ENCODE results near the gene OSBPL3.

OSBPL3 gene

DNA sequence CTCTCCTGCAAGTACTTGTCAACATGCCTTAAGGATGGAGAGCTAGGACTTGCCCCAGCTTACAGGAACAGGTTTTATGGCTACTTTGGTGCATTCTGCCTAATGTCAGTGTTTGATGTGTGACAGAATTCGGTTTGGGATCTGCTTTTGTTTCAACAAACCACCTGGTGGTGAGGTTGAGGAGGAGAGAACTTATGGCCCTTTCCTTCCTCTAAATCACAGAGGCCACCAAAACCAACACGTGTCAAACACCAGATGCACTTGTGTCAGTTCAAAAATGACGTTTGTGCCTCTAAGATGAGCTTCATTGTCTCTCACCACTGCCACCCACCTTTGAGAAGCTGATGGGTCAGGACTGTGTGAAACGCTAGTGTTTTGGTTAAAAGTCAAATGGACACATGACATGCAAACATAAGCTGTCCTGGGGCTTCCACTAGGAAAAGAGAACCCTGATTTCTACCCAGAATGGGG is 83.9 kb downstream of the OSBPL3 start:
- no peak for DNase-seq (ENCODE audit: low read depth in 2 of 2)

DNA sequence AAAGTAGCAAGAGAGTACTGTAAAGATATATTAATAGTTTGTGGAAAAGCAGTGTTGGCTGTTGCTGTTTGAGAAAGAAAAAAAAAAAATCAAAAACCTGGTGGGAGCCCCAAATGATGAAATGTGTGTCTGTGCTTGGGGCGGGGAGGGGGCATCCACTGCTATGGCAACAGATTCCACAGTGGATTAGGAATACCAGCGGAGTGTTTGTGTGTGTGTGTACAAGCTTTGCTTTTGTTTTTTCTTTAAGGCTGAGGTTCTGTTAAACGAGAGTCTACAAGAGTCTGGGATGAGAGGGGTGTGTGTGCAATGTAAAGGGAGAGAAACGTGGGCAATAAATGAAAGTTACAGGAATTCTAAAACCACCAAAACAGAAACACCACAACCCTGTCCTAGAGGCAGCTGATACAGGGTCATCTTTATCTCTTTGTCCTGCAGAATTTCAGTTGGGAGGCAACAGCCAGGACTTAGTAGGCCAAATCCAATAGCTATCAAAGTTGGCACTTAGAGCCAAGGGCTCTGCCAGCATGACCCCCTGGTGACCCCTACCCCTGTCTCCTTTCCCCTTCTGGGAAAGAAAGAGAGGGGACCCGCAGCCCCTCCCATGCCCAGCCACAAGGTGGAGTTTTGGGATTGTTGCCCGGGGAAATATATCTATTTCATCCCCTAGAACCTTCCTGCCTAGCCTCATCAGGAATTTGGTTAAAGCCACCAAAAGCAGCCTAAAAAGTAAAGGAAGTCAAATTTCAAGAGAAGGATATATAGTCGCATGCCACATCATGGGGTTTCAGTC is 85.4 kb downstream of the OSBPL3 start:
- DNase-seq (ENCODE audit: low read depth in 2 of 2): no peak

DNA sequence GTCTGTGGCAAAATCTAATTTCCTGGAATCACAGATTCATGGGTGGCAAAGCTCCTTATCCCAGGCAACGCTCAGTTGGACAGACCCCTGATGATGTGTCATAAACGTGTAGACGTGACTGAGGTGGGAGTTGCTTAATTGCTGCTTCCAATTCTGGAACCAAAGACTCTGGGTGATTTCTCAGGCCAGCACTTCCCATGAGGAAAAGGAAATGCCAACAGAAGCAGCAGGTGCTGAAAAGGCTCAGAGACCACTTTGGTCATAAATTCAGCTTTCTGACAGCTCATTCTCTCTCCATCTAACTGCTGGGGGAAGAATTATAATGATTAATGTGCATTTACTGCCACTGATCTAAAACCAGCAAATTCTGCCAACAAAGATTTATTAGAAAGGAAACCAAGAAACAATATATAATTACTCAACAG is 88.7 kb downstream of the OSBPL3 start:
- DNase-seq (ENCODE audit: low read depth in 2 of 2): no peak

DNA sequence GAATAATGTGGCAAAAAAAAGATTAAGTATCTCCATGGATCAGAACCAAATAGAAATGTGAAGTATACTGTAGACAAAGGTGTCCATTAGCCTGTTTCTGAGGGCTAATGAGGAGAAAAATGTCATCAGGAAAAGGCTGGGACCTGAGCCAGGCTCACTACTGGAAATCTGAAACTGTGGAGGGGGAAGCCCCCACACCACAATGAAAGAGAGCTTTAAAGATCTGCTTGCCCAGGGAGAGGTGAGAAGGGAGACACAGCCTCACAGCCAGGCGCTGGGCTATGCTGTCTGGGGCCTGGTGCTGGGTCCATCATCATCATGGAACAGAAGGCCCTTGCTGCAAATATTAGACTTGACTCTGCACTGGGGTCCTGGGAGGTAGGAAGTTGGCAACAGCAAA is 90.4 kb downstream of the OSBPL3 start:
- no peak for DNase-seq (ENCODE audit: low read depth in 2 of 2)

DNA sequence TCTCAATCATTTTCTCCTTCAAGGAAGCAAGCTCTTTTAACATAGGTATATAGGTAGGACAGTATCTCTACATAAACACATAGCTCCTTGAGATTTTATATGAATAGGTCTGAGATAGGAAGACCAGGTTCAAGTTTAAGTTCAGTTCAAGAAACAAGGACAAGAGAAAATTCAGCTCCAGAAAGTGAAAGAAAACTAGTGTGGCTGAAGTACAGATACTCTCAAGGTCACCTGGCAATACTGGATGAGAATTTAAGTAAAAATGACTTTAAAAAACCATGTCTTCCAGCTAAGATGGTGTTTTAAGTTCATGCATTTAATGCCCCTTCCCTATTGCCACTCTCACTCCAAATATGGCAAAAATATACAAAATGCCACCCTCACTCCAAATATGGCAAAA is 91.3 kb downstream of the OSBPL3 start:
- DNase-seq (ENCODE audit: low read depth in 2 of 2): no peak

DNA sequence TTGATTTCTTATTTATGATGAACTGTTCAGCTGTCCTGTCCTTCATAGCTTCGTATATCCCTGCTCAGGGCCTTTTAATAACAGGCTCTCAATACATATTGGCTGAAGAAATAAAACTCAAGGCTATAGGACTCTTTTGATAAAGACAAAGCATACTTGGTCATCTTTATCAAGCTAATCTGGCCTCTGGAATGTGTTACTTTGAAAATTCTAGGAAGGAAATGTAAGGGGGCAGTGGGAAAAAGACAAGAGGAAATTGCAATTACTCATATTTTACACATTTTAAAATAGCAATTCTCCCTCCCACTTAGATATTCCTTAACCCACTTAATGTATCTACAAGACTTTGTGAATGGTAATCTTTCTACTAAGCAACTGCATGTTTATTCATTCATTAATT is 94.3 kb downstream of the OSBPL3 start:
- DNase-seq (ENCODE audit: low read depth in 2 of 2): no peak

DNA sequence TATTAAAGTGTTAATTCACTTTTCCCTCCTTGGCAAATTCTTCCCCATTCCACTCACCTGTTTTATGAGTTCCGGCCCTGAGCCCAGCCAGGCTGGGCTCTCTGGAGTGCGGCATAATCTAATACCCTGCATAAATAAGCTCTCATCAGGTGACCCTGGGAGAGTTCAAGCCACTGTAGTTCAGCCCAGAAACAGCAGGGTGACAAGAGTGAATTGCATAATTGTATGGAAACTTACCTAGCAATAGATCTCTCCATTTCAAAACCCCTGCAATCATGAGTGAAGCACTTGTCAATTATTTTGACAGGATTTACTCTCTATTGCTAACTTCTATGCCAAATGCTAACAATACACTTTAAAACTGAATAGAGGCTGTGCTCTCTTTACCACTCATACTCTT is 94.7 kb downstream of the OSBPL3 start:
- DNase-seq (ENCODE audit: low read depth in 2 of 2): no peak

DNA sequence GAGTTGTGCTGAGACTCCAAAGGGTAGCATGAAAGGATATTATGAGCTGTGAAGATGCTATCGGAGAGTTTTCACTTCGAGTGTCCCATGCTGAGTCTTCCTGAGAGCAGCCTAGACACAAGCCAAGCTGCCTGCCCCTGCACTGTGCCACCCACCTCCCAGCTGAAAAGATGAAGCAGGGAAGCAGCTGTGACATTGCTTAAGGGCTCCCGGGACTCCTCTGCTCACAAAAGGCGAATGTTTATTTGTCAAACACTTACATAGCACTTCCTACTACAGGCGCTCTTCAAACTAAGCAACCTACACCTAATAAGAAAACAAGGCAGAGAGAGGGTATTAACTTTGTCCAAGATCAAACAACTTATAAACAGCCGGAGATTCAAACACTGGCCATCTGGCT is 95.6 kb downstream of the OSBPL3 start:
- DNase-seq (ENCODE audit: low read depth in 2 of 2): no peak

DNA sequence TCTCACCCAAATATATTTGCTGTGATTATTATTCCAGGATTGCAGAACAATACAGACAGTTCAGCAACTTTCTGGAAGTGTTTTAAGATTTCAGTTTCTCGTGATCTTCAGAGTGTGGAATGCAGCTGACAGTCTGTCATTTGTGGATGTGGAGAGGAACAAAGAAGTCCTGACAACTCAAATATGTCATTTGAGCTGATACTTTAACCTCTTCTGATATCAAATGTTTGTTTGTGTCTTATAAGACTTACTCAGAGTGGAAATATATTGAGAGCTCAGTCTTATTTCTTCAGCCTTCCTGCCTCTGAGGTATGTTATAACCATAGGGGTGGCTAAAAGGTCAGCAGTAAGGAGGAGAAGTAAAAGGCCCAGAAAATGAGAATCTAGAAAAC is 96.4 kb downstream of the OSBPL3 start:
- no peak for DNase-seq (ENCODE audit: low read depth in 2 of 2)

DNA sequence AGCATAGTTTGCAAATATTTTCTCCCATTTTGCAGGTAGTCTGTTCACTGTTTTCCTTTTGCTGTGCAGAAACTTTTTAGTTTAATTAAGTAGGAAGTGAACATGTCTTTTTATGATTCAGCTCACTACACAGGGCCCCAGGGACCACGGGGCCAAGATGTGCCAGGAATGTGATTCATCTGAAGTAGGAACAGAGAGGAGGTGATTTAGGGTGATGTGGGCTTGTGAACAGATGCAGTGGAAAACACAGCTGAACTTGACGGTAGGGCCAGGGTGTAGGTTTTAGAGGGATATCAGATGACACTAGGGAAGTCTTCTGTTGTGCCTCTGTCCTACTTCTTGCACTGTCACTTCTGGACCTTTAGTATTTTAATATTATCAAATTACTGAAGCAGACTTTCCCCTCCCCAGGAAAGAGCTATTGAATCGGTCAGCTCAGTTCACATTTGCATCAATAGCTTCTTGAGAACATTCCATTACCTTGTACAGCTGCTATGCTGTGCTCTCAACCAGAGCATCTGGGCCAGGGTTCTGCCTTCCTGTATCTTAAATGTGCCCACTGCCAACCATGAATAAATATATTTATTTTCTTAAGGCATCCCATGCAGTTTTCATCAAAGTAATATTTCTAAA is 96.9 kb downstream of the OSBPL3 start:
- no peak for DNase-seq (ENCODE audit: low read depth in 2 of 2)

DNA sequence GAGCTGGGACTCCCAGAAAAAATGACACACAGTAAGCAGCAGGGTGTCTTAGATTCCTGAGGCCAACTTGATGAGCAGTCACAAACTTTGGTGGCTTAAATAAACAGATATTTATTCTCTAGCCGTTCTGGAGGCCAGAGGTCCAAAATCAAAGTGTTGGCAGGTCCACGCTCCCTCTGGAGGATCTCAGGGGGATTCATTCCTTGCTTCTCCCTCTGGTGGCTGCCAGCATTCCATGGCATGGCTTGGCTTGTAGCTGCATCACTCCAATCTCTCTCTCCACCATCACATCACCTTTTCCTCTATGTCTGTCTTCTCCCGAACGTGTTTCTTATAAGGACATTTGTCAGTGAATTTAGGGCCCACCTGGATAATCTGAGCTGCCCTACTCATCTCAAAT is 98.4 kb downstream of the OSBPL3 start:
- no peak for DNase-seq (ENCODE audit: low read depth in 2 of 2)

DNA sequence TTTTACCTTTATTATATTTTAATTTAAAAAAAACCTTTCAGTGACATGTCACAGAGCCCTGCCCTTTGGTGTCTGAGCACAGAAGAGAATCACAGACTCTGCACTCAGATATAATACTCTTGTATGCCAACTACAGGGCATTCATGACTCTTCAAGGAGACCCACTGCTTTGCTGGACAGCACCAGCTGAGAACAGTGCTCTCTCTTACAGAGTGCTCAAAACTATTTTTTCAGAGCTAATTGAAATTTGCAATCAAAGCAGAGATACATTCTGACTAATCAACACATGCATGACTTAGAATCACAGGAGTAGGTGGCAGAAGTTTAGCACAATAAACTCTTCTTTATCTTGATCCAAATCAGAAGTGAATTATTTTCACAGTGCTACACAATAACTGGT is 99.1 kb downstream of the OSBPL3 start:
- DNase-seq (ENCODE audit: low read depth in 2 of 2): no peak

DNA sequence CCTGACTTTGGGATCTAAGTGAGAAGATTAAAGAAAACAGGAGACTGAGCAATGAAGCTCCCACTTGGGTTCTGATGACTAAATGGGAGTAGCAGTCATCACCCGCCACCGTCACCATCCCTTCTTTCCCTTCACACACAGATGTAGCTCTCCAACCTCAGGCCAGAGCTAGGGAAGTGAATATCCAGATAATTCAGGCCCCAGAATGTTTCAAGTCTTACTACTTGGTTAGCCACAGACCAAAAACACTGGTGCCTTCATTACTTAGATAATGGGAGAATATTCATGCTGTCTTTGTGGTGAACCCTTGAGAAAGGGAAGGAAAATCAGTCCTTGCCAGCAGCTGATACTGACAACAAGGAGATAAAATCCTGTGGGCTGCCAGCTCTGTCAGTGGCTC is 100.7 kb downstream of the OSBPL3 start:
- no peak for DNase-seq (ENCODE audit: low read depth in 2 of 2)

DNA sequence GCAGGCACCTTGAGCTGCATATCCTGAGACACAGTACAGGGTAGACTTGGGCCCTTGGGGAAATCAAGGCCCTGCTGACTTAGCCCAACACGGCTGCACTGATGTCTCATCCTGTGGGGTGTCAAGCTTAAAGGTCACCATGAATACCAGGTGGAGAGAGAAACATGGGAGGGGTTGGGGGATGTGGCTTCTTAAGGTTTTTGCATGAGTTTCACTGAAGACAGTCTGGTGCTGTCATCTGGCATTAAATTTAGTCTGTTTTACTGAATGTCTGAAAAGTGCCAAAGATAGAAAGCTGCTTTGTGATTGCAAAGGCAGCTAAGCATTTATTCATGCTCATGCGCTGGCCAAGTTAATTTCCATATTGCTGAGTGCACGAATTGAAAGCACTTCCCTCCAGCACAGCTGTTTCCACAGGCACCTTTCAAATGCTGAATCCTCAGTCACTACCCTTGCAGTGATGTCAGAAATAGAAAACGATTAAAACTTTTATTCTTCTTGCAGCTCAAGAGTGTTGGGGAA is 102.1 kb downstream of the OSBPL3 start:
- no peak for DNase-seq (ENCODE audit: low read depth in 2 of 2)

DNA sequence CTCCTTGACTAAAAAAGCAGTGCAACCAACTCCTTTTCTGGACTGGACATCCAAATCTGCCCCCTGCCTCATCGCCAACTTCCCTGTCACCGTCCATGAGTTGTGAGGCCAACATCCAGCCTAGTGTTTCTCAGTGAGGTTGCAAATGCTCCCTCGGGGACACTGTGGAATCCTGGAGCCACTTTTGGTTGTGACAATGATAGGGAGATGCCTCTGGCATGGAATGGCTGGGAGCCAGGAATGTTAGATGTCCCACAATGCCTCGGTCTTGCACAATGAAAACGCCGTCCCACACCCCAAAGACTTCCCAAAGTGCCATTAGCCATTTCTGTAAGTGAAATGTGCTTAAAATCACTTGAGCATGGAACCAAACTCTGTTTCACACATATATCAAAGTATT is 105.2 kb downstream of the OSBPL3 start:
- DNase-seq (ENCODE audit: low read depth in 2 of 2): no peak

DNA sequence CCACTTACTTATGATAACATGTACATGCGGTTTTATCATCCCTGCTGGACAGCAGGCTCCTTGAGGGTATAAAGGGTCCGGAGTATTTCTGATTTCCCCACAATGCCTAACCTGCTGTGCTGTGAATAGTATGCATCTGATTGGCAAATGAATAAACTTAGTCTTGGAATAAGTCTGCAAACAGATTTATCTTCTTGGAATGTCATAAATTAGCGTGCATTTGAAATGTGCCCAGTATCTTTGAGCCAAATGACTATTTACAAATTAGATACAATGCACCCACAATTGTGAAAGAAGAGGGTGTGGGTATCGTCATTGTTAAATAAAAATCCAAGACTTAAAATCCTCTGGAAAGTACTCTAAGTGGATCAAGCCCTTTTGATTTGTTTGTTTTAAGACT is 106.0 kb downstream of the OSBPL3 start:
- DNase-seq (ENCODE audit: low read depth in 2 of 2): no peak

DNA sequence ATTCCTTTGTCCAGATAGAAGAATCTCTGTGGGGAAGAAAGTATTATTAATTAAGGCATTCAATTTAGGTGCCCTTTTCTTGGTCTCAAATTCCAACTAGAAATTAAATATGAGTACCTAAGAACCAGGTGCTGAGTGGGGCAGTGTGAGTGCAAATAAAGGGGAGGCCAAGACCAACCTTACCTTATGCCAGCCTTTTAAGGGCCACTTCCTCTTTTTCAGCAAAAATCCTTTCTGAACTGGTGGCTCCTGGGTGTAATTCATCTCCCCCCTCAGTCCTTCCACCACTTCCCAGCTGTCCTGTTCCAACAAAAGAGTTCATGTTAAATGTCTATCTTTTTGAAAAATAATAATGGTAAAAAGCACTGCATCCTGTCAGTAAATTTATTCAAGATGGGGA is 108.2 kb downstream of the OSBPL3 start:
- DNase-seq (ENCODE audit: low read depth in 2 of 2): no peak

DNA sequence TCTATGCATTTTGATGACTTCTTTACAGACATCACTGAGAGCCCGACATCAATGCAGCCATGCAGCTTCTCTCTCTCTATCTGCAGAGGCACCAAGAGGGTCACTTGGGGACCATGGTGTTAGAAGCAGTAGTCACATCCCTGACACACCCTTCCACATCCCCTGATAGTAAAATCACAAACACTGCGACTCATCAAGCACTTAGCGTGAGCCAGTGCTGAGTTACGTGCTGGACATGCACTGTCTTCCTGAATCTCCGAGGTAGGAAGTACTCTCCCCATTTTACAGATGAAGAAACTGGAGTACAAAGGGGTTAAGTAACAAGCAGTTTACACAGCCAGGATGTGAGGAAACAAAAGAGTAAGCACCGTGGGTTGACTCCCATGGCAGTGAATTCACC is 109.2 kb downstream of the OSBPL3 start:
- no peak for DNase-seq (ENCODE audit: low read depth in 2 of 2)

DNA sequence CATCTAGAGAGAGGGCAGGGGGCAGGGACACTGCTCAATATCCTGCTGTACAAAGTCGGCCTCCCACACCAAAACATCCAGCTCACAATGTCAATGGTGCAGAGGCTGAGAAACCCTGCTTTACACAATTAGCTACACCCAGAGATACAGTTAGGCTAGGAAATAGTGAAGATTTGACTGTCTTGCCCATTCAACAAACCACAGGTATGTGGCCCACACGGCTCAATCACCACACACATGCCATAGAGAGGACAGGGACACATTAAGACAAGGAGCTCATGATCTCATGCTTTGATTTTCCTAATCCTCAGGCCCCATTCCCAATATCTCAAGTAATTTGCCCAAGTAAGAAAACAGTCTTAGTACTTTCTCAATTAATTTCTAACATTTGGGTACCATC is 110.4 kb downstream of the OSBPL3 start:
- DNase-seq (ENCODE audit: low read depth in 2 of 2): no peak

DNA sequence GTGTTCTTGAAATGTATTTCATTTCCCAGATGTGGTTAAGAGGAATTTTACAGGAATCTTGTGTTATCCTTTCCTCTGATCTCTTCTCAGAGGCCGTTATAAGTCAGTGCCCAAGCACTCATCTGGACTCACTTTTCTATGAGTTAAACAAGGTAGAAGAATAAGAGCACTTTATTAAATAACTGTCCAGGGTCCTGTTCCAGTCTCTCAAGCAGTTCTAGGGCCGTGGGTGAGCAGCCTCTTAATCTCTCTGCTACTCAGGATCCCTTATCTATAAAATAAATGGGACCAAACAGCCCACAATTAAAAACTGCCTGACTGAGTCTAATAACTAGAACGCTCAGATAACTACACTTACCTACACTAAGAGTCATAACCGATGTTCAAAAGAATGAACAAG is 111.2 kb downstream of the OSBPL3 start:
- DNase-seq (ENCODE audit: low read depth in 2 of 2): no peak

DNA sequence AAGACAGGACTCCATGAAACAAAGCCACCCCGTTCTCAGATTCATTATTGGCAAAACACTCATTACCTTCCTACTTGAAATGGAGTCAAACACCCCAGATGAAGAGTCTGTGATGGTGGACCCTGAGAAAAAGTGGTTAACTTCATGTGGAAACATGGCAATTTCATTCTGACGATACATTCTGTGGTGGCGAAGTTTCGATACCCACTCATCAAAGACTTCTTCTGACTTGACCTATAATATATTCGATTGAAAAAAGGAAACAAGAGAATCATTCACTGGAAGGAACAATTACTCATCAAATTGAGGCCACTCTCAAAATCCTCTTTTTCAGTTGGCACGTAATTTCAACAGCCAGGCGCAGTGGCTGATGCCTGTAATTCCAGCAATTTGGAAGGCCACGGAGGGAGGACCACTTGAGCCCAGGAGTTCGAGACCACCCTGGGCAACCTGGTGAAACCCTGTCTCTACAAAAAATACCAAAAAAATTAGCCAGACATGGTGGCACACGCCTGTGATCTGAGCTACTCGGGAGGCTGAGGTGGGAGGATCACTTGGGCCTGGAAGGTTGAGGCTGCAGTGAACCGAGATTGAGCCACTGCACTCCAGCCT is 113.9 kb downstream of the OSBPL3 start:
- DNase-seq (ENCODE audit: low read depth in 2 of 2): no peak

DNA sequence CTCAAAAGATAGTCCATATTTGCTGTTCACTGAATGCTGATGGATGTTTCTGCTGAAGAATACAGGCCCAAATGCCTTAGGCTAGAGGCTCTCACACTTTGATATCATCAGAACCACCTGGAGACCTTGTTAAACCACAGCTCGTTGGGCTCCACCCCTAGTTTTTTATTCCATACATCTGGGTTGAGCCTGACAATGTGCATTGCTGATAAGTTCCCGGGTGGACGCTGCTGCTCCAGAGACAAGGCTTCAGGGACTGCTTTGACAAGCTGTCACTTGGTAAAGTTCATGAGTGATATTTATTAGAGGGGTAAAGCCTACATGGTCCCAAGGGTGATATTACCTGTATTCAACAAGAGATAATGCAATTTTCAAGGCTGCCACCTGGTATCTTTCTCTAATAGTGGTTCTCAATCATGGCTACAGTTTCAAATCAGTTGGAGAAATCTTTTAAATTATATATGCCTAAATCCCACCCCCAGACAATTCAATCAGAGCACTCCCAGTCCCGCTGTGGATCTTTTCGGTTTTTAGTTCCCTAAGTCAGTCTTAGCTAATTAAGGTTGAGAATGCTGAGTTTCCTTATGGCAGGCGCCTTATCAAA is 115.7 kb downstream of the OSBPL3 start:
- DNase-seq (ENCODE audit: low read depth in 2 of 2): no peak

DNA sequence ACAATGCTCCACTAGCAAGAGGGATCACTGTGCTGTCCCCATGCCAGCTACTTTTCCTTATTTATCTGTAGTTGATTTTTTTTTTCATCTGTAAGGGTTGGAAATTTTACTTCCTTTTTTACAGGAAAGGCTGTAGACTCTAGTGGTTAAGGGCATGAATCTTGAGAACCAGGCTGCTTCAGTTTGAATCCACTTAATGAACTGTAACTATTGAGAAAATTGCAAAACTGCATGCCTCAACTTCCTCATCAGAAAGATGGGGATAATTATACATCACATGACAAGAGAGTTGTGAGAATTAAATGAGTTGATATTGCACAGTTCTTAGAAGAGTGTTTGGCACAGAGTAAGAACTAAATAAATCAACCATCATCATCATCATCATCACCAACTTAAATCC is 116.4 kb downstream of the OSBPL3 start:
- DNase-seq (ENCODE audit: low read depth in 2 of 2): no peak

Measured in stimulated activated CD8-positive, alpha-beta memory T cell treated with anti-CD3 and anti-CD28 coated beads, Interleukin-2, amount 100 ng/mL, for 48 hours (primary cell).